Right cardiac atrium (tissue), 5 donors: ENCODE measurements around the gene CHST9. TPM values are rescaled to one million over a fixed set of nuclear protein-coding genes. Genes with fewer than 3 reads are reported as not detected.
A peak's percentile ranks its signal among the peaks of the same experiment; 100 is the strongest.

ENCODE experiments used
- ATAC-seq, 2 donors: fragments of 200-7000 bp; cut with Tn5 transposase; one replicate each; pipeline versions ENCODE4 v1.8.0 to v1.9.1; 2020; ENCODE audit warnings: moderate library complexity in 2 of 2, mild to moderate bottlenecking in 1 of 2
- DNase-seq, 3 donors: peaks; one replicate each; pipeline ENCODE4 v3.0.0-alpha.2; 2020
- H3K27ac ChIP-seq: one replicate; pipeline ENCODE4 v1.5.1; 2013; ENCODE audit warnings: mild to moderate bottlenecking, low read length, control low read depth, moderate library complexity
- H3K27me3 ChIP-seq: one replicate; pipeline ENCODE4 v1.6.1; 2013; ENCODE audit not compliant: control insufficient read depth, insufficient read depth
- H3K4me1 ChIP-seq: one replicate; pipeline ENCODE4 v1.6.1; 2013; ENCODE audit warnings: low read length; ENCODE audit not compliant: control insufficient read depth, insufficient read depth
- H3K4me3 ChIP-seq: one replicate; pipeline ENCODE4 v1.5.1; 2013; ENCODE audit warnings: low read length, control low read depth
- H3K9me3 ChIP-seq: one replicate; pipeline ENCODE4 v1.6.1; 2013; ENCODE audit warnings: low read length; ENCODE audit not compliant: control insufficient read depth
- WGBS: extraction: QIAGEN DNeasy Blood & Tissue Kit; methylation state at CpG from one replicate; pipeline ENCODE4 v1.1.7; 2013; 5-methylcytosine and 5-hydroxymethylcytosine counted together
- intact Hi-C, 4 donors: fragments of 100-400 bp; cut with DNase I; formaldehyde crosslinking; loops; one replicate each; pipeline versions ENCODE4 v1.11.0 to v1.14.0; 2022 to 2023
- polyA plus RNA-seq: library from polyadenylated mRNA; stranded (reverse); fragments of 200-250 nt; gene quantifications from one replicate; pipeline ENCODE4 v1.2.3, GENCODE V29; 2013
- total RNA-seq, 4 donors: library from RNA; stranded (reverse); fragmentation: NEBNext Ultra II Directional; extraction: Animal tissue kit (Norgen Biotek cat#: 25700); gene quantifications; one replicate each; pipeline ENCODE4 v1.2.1, GENCODE V29; 2021
- donor health status: healthy with polysubstance abuse.
- donor health status: DM: no; HTN: yes; CAD: no.
- donor health status: DM: no; HTN: no; CAD: no.
- donor health status: DM: no; HTN: yes; CAD: no; lungs with severe emphysema.
- donor health status: DM: yes; HTN: yes; CAD: no.

CHST9 gene
- total and polyA plus RNA-seq, 5 donors, result 0.21 to 1.3 (median 0.57) TPM

DNA sequence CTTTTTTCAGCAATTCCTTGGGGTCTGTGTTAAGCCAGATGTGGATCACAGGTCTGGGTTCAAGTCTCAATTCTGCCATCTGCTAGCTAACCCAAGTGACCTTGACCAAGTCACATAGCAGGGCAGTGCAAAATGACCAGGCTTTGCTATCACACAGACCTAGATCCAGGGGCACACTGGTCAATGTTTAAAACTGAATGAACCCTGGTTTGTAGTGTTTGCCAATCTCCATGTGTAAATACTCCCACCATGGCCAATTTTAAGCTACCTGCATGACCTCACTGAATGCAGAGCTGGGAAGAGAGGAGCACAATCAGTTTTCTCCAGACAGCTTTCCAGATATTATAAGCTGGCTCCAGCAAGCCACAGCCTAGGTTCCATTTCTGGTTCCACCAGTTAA lies 142.9 kb downstream of the CHST9 start:
- intact Hi-C loops, result no loop called here
- no peak for ATAC-seq
- no peaks in the 10 kb centered on the region for H3K9me3 ChIP-seq
- H3K27ac ChIP-seq, result no peak overlapping the region
- H3K4me1 ChIP-seq, result no peaks in the 10 kb centered on the region
- no peak for DNase-seq
- H3K4me3 ChIP-seq, result no peak overlapping the region
- H3K27me3 ChIP-seq, result no peaks in the 10 kb centered on the region

DNA sequence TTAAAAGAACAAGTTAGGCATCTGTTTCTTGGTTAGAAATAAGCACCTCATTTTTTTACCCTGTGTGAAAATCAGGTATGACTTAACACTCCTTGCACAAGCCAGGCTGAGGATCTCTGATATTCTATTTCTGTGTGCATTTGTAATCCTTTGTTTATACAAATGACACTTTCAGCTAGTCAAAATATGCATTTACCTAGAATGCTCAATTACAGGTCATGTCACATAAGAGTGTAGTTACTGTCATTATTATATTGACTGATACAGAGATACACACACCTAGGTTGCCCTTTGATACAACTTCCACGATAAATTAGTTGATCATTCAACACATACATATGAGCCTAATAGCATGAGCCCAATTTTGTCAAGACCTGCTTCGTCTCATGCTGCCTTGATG lies 144.3 kb downstream of the CHST9 start:
- no peak for DNase-seq
- no peaks in the 10 kb centered on the region for H3K9me3 ChIP-seq
- ATAC-seq, result no peak
- 89% methylated on average over 2 of the region's 2 CpGs for WGBS
- no peaks in the 10 kb centered on the region for H3K27me3 ChIP-seq
- no peak overlapping the region for H3K27ac ChIP-seq
- no peaks in the 10 kb centered on the region for H3K4me1 ChIP-seq
- intact Hi-C loops, result no loop called here
- H3K4me3 ChIP-seq, result no peak overlapping the region

DNA sequence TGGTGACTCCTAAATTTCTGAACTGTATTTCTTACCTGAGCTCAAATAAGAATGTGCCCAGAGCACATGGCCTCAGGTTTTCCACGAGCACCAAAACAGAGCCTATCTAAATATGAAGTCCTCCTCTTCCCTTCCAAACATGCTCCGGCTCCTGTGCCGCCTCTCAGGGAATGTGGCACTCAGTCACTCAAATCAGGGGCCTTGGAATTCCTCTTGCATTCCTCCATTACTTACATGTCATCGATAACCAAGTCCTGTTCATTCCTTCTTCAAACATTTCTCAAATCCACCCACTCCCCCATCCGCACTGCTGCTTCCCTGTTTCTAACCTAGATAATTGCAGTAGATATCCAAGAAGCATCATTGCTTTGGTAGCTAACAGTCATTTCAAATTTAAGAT lies 151.4 kb downstream of the CHST9 start:
- Histone ChIP-seq H3K4me1 (no peaks in the 10 kb centered on the region), H3K4me3 (no peak overlapping the region), H3K27me3 (no peaks in the 10 kb centered on the region), H3K27ac (no peak overlapping the region), H3K9me3 (no peaks in the 10 kb centered on the region)
- ATAC-seq, result no peak
- intact Hi-C loops, result no loop called here
- 72% methylated on average over 5 of the region's 5 CpGs for WGBS
- DNase-seq, result no peak

DNA sequence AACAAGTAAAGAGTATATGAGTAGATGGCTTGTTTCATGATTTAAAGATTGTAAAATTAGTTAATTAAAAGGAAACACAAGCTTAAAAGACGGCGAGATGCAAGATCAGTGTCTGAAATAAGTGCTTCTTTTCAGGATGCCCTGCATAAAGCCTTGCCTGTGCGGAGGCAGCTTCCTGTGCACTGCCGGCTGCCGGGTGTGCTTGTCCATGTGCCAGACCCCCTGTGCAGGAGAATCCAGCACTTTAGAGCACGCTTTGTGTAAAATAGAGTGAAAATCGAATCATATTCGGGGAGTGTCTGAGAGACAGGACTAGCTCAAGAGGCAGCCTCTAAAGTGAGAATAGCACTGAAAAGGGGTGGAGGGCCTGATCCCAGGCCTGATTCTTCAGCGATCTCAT lies 154.7 kb downstream of the CHST9 start:
- ATAC-seq (no peak), DNase-seq (peak in 1 of 3 donors; percentile 22)
- intact Hi-C loops, result no loop called here
- H3K9me3 ChIP-seq, result no peaks in the 10 kb centered on the region
- H3K4me1 ChIP-seq, result no peaks in the 10 kb centered on the region
- 57% methylated on average over 9 of the region's 9 CpGs for WGBS
- H3K27ac ChIP-seq, result no peak overlapping the region
- H3K4me3 ChIP-seq, result no peak overlapping the region
- no peaks in the 10 kb centered on the region for H3K27me3 ChIP-seq

DNA sequence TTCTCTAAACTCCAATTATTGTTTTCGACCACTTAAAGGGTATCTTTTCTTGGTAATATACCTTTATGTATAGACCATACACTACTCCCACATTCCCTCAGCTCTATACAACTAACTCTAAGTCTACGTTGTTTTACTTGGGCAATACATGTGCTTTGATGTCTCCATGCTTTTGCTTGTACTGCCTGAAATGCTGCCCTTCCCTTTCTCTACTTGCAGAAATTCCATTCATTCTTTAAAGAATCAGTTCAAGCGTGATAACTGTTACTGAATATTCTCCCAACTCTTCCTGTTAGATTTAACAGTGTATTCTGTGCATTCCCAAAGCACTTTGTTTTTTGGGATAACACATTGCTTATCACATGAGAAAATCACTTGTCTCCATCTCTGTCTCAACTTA lies 162.6 kb downstream of the CHST9 start:
- 44% methylated on average over 3 of the region's 3 CpGs for WGBS
- ATAC-seq, result no peak
- H3K27ac ChIP-seq, result no peak overlapping the region
- intact Hi-C loops, result no loop called here
- DNase-seq, result no peak
- no peaks in the 10 kb centered on the region for H3K4me1 ChIP-seq
- H3K9me3 ChIP-seq, result no peaks in the 10 kb centered on the region
- H3K4me3 ChIP-seq, result no peak overlapping the region
- no peaks in the 10 kb centered on the region for H3K27me3 ChIP-seq

DNA sequence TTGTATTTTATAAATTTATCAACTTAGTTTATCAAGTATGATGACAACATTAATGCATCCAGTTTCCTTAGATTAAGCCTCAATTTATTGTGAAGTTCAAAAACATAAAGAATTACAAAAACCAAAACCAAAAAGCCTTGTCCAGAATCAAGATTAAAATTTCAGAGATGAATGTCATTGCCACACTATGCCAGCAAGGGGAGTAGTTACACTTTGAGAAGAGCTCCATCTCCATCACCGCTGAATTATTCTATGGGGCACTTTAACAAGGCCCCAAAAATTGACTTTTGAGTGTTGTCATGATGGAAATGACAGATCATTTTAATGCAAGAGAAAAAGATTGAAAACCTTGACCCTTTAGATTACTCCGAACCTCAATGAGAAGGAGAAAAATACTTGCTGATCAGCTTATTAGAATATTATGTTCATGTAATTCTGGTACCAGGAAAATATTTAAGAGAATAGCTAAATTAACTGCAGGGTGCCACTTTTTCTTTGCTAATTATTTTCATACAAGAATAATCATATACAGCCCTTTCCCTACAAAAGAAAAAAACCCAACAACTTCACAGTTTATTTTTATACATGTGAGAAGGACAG lies 167.1 kb downstream of the CHST9 start:
- no peak overlapping the region for H3K27ac ChIP-seq
- ATAC-seq (no peak), DNase-seq (no peak)
- intact Hi-C loops, result loop anchor here (2.0 to 5.0 kb wide), 2 partner anchors 279 to 281 kb away; no protein-coding TSS in a partner anchor
- H3K27me3 ChIP-seq, result no peaks in the 10 kb centered on the region
- 59% methylated on average over 2 of the region's 2 CpGs for WGBS
- H3K4me1 ChIP-seq, result no peaks in the 10 kb centered on the region
- H3K9me3 ChIP-seq, result no peaks in the 10 kb centered on the region
- H3K4me3 ChIP-seq, result no peak overlapping the region

DNA sequence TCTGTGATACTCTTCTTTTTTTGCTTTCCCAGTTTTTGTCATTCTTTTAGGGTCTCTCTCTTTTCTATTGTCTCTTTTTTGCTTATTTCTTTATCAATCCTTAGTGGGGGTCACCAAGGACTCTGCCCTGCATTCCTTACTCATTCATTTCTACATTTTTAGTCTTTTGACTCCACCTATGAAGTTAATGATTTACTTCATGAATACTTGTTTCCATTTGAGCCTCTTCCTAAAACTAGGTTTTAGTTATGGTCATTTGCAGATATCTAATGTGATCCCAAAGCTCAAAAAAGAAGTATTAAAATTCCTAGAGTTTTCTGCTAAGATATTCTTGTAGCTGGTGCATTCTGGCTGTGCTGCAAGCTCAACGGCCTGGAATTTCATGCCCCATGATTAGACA lies 170.3 kb downstream of the CHST9 start:
- H3K4me1 ChIP-seq, result no peaks in the 10 kb centered on the region
- no peaks in the 10 kb centered on the region for H3K27me3 ChIP-seq
- no peak overlapping the region for H3K4me3 ChIP-seq
- ATAC-seq, result no peak
- DNase-seq, result peak in 1 of 3 donors; percentile 7
- no peak overlapping the region for H3K27ac ChIP-seq
- intact Hi-C loops, result loop anchor here in 3 of 4 donors (5.0 kb wide), 1 partner anchor 282 kb away; no protein-coding TSS in a partner anchor
- 56% methylated on average over 1 of the region's 1 CpG for WGBS
- no peaks in the 10 kb centered on the region for H3K9me3 ChIP-seq

DNA sequence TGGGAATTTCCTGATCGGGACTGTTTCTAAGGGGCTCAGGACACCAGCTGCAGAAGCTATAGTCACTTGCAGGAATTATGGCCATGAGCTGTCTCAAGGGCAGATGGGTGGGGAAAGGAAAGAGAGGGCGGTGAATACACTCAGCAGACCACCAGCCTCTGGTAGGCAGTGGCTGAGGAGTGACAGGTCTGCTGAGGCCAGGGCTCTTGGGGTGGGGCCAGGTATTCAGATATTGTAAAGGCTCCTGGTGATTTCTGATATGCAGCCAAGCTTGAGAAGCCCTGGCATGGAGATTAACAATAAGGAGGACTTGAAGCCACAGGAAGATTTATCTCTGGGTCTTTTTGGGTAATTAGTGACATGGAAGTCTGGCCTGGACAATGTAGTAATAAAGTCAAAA lies 174.3 kb downstream of the CHST9 start:
- Histone ChIP-seq H3K4me1 (no peaks in the 10 kb centered on the region), H3K4me3 (no peak overlapping the region), H3K9me3 (no peaks in the 10 kb centered on the region), H3K27me3 (no peaks in the 10 kb centered on the region), H3K27ac (no peak overlapping the region)
- 81% methylated on average over 2 of the region's 2 CpGs for WGBS
- intact Hi-C loops, result no loop called here
- peak in 1 of 3 donors; percentile 6 for DNase-seq
- no peak for ATAC-seq

DNA sequence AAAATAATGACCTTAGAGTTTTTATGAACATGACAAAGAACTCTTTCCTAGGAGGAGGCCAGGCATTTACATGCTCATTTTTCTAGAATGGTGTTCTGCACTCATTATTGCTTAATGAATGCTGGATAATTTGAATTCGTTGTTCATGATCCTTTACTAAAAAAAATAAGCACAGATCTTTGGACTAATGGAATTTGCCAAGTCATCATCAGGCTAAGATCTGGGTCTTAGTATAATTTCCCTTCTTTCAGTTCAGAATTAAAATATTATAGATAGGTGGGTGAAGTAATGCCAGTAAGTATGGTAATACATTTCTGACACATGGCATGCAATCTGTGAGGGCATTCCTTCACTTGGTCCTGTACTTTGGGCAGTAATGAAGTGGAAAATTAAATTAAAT lies 175.8 kb downstream of the CHST9 start:
- H3K4me3 ChIP-seq, result no peak overlapping the region
- H3K27me3 ChIP-seq, result no peaks in the 10 kb centered on the region
- no peaks in the 10 kb centered on the region for H3K9me3 ChIP-seq
- WGBS, result 74% methylated on average over 1 of the region's 1 CpG
- DNase-seq (no peak), ATAC-seq (no peak)
- no peaks in the 10 kb centered on the region for H3K4me1 ChIP-seq
- intact Hi-C loops, result no loop called here
- H3K27ac ChIP-seq, result no peak overlapping the region

DNA sequence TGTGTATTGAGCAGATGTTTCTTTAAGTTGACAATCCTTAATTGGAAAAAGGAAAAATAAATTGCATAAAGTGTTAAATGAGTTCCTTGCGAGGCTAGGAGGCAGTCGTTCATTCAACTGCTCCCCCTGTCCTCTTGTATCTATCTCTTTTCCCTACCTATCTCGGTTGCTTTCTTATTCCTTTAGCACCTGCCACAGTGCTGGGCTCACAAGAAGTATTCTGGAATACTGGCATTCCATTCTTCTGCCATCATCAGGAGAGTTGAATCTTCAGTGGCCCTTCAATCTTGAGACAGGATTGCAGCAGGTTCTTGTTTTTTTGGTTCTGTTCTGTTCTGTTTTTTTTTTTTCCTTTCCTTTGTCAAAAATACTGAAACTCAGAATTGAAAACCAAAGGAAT lies 176.5 kb downstream of the CHST9 start:
- H3K27me3 ChIP-seq, result no peaks in the 10 kb centered on the region
- 55% methylated on average over 3 of the region's 3 CpGs for WGBS
- ATAC-seq (no peak), DNase-seq (no peak)
- no peak overlapping the region for H3K4me3 ChIP-seq
- H3K9me3 ChIP-seq, result no peaks in the 10 kb centered on the region
- H3K4me1 ChIP-seq, result no peaks in the 10 kb centered on the region
- intact Hi-C loops, result no loop called here
- H3K27ac ChIP-seq, result no peak overlapping the region

DNA sequence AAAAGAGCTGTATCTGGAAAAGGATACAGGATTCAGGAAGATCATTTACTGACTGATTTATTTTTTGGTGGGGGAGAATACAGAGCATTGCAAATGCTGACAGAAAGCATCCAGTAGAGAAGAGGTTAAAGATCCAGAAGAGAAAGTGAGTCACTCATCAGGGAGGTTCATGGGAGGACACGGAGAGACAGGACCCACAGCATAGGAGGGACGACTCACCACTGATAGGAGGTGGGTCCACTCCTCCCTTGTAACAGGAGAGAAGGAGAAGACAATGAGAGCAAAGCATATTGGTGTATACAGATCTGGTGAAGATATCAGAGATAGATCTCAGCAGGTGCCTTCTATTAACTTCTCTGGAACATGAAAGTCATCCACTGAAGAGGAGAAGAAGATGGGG lies 177.2 kb downstream of the CHST9 start:
- ATAC-seq (no peak), DNase-seq (no peak)
- no peaks in the 10 kb centered on the region for H3K27me3 ChIP-seq
- H3K9me3 ChIP-seq, result no peaks in the 10 kb centered on the region
- 17% methylated on average over 2 of the region's 2 CpGs for WGBS
- intact Hi-C loops, result no loop called here
- H3K4me3 ChIP-seq, result no peak overlapping the region
- H3K27ac ChIP-seq, result no peak overlapping the region
- H3K4me1 ChIP-seq, result no peaks in the 10 kb centered on the region

DNA sequence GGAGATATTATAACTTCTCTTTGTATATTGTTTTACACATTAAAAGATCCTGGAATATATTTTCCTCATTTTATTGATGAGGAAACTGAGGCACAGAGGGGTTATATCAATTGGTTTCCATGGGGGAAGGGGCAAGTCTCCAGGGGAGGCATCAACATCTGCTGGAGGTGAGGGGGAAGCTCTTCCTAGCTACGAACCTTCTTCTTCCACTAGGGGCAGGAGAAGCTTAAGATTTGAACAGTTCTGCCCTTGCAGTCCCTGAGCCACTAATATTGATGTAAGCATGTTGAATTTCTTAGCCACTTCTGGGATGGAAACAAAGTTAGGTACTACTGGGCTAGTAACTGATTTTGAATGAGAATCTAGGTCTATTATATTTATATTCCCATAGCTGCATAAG lies 179.5 kb downstream of the CHST9 start:
- H3K27me3 ChIP-seq, result no peaks in the 10 kb centered on the region
- intact Hi-C loops, result no loop called here
- no peak overlapping the region for H3K4me3 ChIP-seq
- ATAC-seq (no peak), DNase-seq (no peak)
- no peaks in the 10 kb centered on the region for H3K9me3 ChIP-seq
- H3K27ac ChIP-seq, result no peak overlapping the region
- H3K4me1 ChIP-seq, result no peaks in the 10 kb centered on the region
- 15% methylated on average over 1 of the region's 1 CpG for WGBS
